T-helper 2 cell (primary cell): ENCODE data around the gene ADH5.
"Not testable (repeated sequence)": the region's sequence is repeated elsewhere in the genome, so short reads cannot be mapped to it uniquely, and the experiment has no call there.

ENCODE experiments used
- DNase-seq, 5 experiments: peaks; one replicate each; pipeline versions ENCODE4 v3.0.0 to v3.0.0-alpha.2; 2012 to 2022

ADH5 gene

DNA sequence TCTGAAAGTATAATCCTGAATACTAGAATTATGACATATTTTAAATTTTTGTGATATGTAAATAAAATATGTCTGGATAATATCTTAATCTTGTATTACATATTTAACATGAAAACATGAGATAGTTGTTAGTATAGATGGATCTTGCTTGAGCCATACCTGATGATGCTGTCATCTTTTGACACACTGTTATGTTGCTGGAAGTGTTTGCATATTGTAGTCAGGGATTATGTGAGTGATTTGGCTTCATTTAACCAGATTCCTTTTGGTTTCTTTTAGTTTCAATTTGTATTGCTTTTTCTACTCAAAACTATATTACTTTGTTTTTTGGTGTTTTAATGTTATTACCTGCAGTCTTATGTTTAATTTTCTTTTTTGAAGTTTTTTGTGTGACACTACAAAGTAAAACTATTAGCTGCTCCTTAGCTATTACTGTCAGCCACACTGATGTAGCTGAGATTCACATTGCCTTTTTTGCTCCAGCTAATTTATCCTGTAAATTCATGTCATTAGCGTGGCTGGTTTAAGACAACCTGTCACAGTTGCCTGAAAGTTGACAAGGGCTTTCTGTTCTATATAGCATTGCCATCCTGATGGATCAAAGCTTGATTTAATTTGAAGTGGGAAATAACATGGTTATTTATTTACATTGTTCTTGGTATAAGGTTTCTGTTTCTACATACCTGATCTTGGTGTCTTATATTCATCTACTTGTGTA lies 59.4 kb downstream of the ADH5 start:
- no peak for DNase-seq

DNA sequence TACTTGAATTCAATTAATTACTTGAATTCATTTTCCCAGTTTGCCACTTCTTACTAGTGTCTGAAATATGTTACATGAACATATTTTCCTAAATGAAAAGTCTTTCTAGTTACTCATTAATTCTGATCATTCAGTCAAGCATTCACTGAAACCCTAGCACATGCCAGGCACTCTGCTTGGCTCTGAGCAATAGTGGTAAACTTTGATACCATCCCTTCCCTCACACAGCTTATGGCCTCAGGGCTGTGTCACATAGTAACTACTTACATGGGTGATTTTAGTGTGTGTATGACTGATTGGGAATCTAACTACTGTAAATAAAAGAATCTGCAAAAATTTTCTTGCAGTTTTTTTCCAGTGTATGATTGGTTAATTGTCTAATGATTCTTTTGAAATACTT lies 60.4 kb downstream of the ADH5 start:
- no peak for DNase-seq

DNA sequence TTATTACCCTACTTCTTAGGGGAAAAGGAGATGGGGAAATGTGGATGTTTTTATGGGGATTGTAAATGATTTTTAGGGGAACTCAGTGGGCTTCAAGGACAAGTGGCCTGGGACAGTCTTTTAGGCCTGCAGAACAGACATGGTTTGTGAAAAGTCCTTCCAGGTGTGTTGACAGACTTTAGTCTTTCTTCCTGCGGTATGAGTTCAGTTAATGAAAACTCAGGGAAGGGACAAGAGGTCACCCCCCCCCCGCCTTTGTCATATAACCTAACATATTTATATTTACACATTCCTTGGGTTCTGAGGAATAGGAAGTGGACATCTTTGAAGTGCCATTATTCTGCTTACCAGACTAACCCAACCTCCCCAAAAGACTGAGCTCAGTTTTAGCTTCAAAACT lies 61.3 kb downstream of the ADH5 start:
- DNase-seq, result no peak

DNA sequence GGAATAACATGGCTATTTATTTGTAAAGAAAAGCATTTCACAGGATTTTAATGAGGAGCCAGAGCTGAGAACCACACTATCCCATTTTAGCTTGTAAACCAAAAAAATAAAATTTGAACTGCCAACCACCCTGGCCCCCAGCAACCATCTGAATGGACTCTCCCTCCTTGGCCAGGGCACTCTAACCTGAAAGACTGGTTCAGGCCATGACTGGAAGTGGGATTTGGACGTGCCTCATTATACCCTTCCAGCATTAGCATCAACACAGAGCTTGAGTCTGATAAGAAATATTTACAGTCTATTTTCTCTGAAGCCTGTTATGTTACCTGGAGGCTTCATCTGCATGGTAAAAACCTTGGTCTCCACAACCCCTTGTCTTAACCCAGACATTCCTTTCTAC lies 63.1 kb downstream of the ADH5 start:
- no peak for DNase-seq

DNA sequence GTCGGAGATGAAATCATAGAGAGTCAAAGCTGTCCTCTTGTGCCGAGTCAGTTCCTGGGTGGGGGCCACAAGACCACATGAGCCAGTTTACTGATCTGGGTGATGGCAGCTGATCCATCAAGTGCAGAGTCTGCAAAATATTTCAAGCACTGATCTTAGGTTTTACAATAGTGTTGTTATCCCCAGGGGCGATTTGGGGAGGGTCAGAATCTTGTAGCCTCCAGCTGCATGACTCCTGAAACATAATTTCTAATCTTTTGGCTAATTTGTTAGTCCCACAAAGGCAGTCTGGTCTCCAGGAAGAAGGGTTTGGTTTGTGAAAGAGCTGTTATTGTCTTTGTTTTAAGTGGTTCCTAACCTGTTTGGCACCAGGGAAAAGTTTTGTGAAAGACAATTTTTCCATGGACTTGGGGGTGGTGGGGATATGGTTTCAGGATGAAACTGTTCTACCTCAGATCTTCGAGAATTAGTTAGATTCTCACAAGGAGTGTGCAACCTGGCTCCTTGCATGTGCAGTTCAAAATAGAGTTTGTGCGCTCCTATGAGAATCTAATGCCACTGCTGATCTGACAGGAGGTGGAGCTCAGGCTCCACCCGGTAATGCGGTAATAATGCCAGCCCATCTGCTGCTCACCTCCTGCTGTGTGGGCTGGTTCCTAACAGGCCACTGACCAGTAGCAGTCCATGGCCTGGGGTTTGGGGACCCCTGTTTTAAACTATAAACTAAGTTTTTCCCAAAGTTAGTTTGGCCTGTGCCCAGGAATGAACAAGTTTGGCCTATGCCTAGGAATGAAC lies 63.9 kb downstream of the ADH5 start:
- no peak for DNase-seq

DNA sequence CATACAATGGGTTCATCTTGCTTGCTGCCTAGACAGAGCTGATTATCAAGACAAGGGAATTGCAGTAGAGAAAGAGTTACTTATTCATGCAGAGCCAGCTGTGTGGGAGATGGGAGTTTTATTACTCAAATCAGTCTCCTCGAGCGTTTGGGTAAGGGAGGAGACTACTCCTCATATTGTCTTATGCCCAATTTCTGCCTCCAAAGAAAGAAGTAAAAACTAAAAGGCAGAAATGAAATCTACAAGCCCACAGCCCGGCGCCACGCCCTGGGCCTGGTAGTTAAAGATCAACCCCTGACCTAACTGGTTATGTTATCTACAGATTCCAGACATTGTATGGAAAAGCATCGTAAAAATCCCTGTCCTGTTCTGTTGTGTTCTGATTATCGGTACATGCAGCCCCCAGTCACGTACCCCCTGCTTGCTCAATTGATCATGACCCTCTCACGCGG lies 64.8 kb downstream of the ADH5 start:
- not testable (repeated sequence) for DNase-seq

DNA sequence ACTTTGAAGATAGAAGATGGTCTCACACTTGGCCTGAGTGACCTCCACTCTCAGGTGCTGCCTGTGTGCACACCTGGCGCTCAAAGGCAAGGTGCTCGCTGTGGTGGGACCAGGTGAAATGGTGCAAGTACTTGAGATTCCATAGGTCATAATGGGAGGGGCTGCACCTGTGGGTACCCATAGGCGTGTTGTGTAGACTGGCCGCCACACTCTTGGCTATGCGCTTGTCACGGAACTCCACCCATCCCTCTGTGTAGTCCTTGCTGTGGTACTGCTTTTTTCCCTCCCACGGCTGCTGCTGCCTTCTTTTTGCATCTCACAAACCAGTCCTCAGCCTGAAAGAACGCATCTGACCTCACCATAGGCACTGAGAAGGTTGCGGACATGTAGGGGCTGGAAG lies 66.0 kb downstream of the ADH5 start:
- no peak for DNase-seq

DNA sequence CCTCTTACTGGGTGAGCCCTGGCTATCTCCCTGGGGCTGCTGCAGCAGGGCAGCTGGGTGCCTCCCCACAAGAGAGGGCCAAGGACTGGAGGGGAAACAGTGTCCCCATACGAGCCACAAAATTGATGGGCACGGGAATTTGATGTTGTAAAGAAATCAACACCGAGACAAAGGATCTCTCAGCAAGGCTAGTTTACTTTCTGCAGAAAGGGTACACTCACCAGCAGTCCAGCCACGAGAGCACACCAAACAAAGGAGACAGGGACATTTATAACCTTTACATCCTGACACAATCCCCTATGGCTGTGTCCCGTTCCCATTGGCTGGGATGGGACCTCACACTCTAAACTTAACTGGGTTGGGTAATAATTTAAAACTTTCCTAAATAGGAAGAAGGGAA lies 67.2 kb downstream of the ADH5 start:
- no peak for DNase-seq
